ENCODE results near the gene MB21D2.
"Not testable (repeated sequence)": the region's sequence is repeated elsewhere in the genome, so short reads cannot be mapped to it uniquely, and the experiment has no call there.

Gene MB21D2

DNA sequence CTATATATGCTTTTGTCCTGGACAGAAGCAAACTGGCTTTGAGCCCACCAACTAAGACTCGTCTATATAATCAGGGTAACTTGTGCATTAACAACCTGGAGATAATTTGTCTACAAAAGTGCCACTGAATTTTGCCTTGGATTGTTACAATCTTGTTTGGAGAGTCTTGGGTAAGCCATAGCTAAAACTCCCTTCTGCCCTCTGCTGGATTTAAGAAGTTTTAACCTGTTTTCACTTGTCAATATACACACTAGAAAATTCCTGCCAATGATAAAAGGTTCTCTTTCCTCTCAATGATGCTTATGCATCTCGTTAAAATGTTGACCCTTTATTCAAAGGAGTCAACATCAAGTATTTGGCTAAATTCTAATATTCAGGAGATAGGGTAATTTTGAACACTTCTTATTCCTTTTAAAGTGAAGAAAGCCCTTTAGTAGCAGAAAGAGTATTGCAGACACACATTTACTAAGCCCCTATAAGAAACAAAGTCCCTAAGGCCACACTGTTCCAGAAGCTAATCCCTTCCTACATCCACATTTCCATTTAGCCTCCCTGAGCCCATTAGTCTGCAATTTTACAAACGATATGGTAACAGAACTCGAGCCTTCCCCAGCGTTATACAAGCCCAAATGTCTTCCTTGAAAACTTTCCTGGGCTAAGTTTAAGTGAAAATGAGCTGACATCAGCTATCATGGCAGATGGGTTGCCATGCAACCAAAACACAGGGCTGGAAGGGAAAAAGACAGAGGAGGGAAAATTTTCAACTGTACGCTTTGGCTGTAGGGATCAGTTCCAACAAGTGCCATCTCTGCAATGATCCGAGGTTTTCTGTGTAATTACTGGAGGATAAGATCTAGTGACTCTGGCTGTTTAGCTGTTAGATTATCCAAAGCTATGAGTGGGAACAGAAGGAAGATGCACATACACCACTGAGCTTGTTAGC lies 114.4 kb downstream of the MB21D2 start:
- no peak for DNase-seq (ENCODE audit: low read depth)

DNA sequence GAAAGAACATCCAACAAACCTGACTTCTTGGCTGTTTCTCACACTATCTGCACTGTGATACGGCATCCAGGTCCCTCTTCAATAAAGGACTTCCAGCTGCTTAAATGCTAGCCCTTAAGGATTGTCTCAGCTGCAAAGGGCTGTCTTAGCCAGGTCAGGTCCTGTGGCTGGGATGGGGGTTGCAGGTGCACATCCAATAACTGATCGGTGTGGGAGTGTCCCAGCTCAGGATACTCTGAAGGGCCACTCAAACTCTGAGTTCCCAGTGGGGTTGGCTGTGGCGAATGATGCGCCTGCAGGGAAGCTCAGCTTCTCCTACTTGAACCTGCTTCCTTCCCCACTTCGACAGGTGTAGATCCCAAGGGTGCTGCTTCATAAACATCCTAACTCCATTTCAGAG lies 115.7 kb downstream of the MB21D2 start:
- DNase-seq (ENCODE audit: low read depth), result no peak

DNA sequence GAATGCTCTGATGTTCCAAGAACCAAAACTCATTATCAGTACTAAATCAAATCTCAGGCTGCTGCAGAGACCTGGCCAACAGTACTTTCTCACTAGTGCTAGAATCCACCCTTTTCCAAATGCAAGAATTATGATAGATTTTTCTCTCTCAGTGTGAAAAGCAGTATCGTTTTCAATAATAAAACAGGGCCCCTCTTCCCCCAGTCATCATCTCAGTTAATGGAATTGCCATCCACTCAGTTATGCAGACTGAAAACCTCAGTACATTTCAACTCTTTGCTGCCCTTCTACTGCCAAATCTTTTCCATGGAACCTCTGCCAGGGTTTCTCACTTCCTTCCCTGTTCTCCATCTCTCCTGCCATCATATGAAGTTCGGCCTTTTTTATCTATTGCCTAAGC lies 117.9 kb downstream of the MB21D2 start:
- no peak for DNase-seq (ENCODE audit: low read depth)

DNA sequence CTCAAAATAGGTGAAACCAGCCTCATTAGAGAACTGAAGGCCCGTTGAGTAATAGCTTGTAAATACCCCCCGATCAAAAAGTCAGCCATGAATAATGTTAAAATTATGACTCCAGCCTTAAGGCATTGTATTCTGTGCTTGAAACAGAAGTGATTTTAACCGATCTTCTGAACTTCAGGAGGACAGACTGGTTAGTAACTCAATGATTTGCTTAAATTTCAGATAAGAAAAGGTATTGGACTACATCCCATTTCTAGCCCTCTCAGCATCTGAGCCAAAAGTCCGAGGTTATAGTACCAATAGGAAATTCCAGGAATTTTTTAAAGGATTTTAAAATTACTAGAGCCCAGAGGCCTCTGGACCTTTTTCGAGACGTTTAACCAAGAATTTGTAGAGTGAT lies 122.6 kb downstream of the MB21D2 start:
- DNase-seq (ENCODE audit: low read depth), result no peak

DNA sequence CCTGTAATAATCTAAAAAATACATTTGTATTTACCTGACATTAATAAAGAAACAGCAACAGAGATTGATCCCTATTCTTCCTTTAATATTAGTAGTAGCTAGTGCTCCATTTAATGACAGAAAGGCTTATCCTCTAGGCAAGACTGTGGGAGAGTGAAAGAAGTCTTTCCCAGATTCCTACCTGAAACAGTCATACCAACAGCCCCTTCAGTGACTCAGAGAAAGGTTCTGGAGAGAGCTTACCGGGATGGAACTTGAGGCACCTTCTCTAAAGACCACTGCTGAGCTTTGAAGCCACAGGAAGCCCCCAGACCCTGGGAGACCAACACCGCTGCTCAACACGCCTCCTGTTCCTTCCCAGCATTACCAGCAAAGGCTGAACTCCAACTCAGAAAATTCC lies 123.4 kb downstream of the MB21D2 start:
- DNase-seq (ENCODE audit: low read depth), result no peak

DNA sequence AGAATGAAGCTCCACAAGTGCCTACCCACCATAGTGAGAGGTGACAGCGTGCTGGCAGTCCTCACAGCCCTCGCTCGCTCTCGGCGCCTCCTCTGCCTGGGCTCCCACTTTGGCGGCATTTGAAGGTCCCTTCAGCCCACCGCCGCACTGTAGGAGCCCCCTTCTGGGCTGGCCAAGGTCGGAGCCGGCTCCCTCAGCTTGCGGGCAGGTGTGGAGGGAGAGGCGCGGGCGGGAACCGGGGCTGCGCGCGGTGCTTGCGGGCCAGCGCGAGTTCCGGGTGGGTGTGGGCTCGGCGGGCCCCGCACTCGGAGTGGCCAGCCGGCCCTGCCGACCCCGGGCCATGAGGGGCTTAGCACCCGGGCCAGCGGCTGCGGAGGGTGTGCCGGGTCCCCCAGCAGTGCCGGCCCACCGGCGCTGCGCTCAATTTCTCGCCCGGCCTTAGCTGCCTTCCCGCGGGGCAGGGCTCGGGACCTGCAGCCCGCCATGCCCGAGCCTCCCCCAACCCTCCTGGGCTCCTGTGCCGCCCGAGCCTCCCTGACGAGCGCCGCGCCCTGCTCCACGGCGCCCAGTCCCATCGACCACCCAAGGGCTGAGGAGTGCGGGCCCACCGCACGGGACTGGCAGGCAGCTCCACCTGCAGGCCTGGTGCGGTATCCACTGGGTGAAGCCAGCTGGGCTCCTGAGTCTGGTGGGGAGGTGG lies 128.7 kb downstream of the MB21D2 start:
- not testable (repeated sequence) for DNase-seq (ENCODE audit: low read depth)

DNA sequence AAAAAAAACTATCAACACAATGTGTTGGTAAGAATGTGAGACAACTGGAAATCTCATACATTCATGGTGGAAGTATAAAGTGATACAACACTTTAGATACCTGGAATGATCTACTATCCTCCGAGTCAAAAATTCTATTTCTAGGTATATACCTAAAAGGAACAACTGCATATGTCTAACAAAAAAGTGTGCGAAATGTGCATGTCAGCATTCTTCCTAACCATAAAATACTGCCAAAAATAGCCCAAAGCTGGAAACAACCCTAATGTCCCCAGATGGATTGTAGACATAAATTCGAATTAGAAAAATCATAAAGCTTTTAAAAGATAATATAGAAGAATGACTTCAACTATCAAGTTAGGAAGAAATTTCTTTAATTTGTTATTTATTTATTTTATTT lies 139.1 kb downstream of the MB21D2 start:
- no peak for DNase-seq (ENCODE audit: low read depth)

DNA sequence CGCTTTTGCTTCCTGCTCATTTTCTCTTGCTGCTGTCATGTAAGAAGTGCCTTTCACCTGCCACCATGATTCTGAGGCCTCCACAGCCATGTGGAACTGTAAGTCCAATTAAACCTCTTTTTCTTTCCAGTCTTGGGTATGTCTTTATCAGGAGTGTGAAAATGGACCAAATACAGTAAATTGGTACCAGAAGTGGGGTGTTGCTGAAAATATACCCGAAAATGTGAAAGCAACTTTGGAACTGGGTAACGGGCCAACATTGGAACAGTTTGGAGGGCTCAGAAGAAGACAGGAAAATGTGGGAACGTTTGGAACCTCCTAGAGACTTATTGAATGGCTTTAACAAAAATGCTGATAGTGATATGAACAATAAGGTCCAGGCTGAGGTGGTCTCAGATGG lies 143.3 kb downstream of the MB21D2 start:
- DNase-seq (ENCODE audit: low read depth), result not testable (repeated sequence)

DNA sequence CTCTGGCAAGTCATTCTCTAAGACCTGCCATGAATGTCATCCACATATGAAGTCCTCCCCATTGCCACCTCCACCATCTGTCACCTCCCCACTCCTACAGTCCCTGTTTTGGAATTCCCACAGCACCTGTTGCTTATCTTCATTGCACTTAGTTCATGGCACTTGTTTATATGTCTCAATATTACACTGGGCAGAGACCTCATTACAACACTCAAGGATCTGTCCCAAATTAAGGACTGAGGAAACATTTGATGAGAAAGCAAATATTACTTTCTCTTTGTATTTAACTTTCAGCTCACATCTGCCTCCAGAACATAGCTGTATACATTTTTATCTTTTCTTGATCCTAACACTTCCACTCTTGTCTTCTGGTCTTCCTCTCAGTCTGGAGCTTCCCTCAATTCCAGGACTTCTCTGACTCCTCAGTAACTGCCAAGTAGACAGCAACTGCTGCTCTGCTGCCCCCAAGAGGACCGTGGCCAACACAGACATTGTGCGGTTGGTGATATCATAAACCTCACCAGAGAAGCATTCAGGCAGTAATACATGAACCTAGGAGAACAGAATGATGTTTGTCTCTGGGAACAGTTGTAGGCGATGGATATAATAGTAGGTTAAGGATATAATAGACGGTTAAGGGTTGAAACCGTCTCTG lies 145.3 kb downstream of the MB21D2 start:
- no peak for DNase-seq (ENCODE audit: low read depth)

DNA sequence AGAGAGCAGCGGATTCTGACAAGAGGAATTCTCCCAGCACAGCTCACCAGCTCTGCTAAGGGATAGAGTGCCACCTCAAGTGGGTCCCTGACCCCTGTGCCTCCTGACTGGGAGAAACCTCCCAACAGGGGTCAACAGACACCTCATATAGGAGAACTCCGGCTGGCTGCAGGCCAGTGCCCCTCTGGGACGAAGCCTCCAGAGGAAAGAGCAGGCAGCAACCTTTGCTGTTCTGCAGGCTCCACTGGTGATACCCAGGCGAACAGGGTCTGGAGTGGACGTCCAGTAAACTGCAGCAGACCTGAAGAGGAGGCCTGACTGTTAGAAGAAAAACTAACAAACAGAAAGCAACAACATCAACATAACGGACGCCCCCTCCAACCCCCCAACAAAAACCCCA lies 159.0 kb downstream of the MB21D2 start:
- DNase-seq (ENCODE audit: low read depth), result no peak

DNA sequence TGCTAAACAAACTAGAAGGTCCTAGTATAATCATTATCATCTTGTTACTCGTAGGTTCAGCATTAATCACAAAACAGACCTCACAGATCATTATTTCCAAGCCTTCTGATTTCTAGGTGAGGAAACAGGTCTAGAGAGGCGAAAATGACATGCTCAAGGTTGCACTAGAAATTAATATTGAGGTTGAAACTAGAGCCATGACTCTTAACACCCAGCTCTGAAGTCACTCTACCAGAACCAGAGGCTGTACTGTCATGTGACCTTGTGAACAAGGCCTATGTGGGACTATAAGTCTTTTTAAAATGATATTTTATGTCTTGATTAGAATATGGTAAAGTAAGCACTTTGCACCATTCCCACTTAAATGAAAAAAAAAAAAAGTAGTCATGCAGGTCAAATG lies 166.5 kb downstream of the MB21D2 start:
- DNase-seq (ENCODE audit: low read depth), result no peak

DNA sequence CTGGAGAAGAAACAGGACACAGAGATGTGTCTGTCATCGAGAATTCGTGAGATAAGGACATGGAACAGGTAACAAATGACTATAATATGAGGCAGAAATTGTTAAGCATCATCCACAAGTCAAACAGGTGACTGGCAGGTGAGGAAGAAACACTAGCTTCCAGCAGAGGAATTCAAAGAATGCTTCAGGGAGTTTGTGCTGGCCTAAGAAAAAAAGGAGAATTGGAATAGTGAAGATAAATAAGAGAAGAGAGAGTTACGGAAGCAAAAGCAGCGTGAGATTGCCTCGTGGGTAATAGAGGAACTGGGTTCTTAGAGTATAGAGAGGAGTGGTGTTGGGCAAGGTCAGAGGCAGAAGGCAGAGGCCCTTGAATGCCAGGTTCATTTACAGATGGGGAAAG lies 167.5 kb downstream of the MB21D2 start:
- no peak for DNase-seq (ENCODE audit: low read depth)

DNA sequence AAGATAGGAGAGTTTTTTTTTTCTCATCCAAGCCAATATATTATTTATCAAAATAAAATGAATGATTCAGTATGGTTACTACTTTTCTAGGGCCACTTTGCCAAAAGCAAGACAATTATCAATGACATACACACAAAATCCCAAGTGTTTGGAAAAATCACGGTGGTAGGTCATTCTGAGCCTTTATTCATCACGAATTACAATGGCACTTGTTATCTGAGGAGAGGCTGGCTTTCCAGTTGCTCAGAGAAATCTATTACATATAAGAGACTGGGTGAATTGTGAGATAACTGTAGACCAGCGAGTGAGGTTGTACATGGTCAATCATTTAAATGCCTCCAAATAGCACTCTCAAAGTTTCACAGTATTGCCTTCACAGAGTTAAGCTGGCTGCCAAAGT lies 169.9 kb downstream of the MB21D2 start:
- no peak for DNase-seq (ENCODE audit: low read depth)

DNA sequence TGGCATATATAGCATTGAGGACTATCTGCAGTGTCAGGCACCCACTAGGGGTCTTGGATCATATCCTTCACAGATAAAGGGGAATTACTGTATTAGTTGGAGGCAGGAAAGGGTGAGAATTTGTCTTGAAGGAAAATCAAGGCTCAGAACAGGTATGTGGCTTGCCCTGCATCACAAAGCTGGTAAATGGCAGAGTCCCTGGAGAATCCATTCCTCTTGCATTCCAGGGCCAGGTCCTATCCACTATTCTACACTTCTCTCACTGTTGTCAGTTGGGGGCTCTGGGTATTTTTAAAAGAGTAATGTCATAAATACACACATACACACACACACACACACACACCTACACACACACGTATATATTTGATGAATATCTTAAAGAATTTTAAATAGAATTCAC lies 170.5 kb downstream of the MB21D2 start:
- no peak for DNase-seq (ENCODE audit: low read depth)
